Caco-2 (cell line): ENCODE data around the gene TMEM87A. TPM values are rescaled to one million over a fixed set of nuclear protein-coding genes. Genes with fewer than 3 reads are reported as not detected.
"Not testable (repeated sequence)": the region's sequence is repeated elsewhere in the genome, so short reads cannot be mapped to it uniquely, and the experiment has no call there.

Source experiments
- BruUV-seq: library from RNA; stranded (reverse); fragments of 400-500 nt; replicated peaks from 2 replicates; lab custom pipeline; 2021; lab: Mats Ljungman, UMichigan
- CTCF ChIA-PET: fragments of 300-600 bp; sonication (Branson Sonifier 250); formaldehyde crosslinking; loops from one replicate; lab custom pipeline; 2022; ENCODE audit warnings: antibody characterized with exemption; lab: Charles Lee
- POLR2A ChIA-PET: fragments of 300-600 bp; sonication (Branson Sonifier 250); formaldehyde crosslinking; loops from one replicate; lab custom pipeline; 2022; ENCODE audit warnings: antibody characterized with exemption; lab: Charles Lee
- DNase-seq, 2 experiments: peaks; one replicate each; pipeline versions ENCODE4 v3.0.0 to v3.0.0-alpha.2; 2020 to 2022
- H3K27me3 ChIP-seq: replicated peaks from 2 replicates; pipeline ENCODE4 v1.6.0; 2011; ENCODE audit warnings: low read length; ENCODE audit not compliant: control insufficient read depth, insufficient read depth
- H3K36me3 ChIP-seq: 2 replicates; pipeline ENCODE4 v1.5.1; 2011; ENCODE audit warnings: low read length; ENCODE audit not compliant: control insufficient read depth, insufficient read depth
- H3K4me1 ChIP-seq: fragments of 250-450 bp; sonication (Bioruptor Pico); 2 replicates; pipeline ENCODE4 v1.5.1; 2020; ENCODE audit warnings: mild to moderate bottlenecking
- H3K4me3 ChIP-seq: 2 replicates; pipeline ENCODE4 v1.5.1; 2011; ENCODE audit warnings: low read depth, mild to moderate bottlenecking, control low read depth, low read length
- H3K9me3 ChIP-seq: fragments of 250-450 bp; sonication (Bioruptor Pico); 2 replicates; pipeline ENCODE4 v1.5.1; 2020; ENCODE audit warnings: mild to moderate bottlenecking, moderate library complexity
- H3K27ac Mint-ChIP-seq: one replicate; pipeline ENCODE4 v1.8.0; 2022; ENCODE audit warnings: mixed read lengths; ENCODE audit not compliant: unreplicated experiment
- H3K27me3 Mint-ChIP-seq: one replicate; pipeline ENCODE4 v1.8.0; 2022; ENCODE audit warnings: mixed read lengths; ENCODE audit not compliant: insufficient read depth, unreplicated experiment
- H3K36me3 Mint-ChIP-seq: one replicate; pipeline ENCODE4 v1.8.0; 2022; ENCODE audit warnings: mild to moderate bottlenecking, mixed read lengths; ENCODE audit not compliant: insufficient read depth, unreplicated experiment
- H3K4me1 Mint-ChIP-seq: one replicate; pipeline ENCODE4 v1.8.0; 2022; ENCODE audit warnings: low read depth, mixed read lengths; ENCODE audit not compliant: unreplicated experiment
- H3K4me3 Mint-ChIP-seq: one replicate; pipeline ENCODE4 v1.8.0; 2022; ENCODE audit warnings: mild to moderate bottlenecking, moderate library complexity, mixed read lengths; ENCODE audit not compliant: unreplicated experiment
- H3K9me3 Mint-ChIP-seq: one replicate; pipeline ENCODE4 v1.8.0; 2022; ENCODE audit warnings: mixed read lengths; ENCODE audit not compliant: unreplicated experiment
- intact Hi-C: fragments of 100-400 bp; cut with micrococcal nuclease; formaldehyde crosslinking; loops from one replicate; pipeline ENCODE4 v1.10.0; 2022; ENCODE audit not compliant: unreplicated experiment
- total RNA-seq: library from RNA; stranded (reverse); gene quantifications from 2 replicates; pipeline ENCODE4 v1.2.3, GENCODE V29; 2022
- TF ChIP-seq, protein P1 (sequence below), 2 experiments: fragments of 200-600 bp in 1 of 2; IDR thresholded peaks; 1 replicate in 1 of 2; 2 replicates in 1 of 2; pipeline versions ENCODE4 v1.5.1 to v1.8.0; 2011 to 2022; ENCODE audit warnings: antibody characterized with exemption in 1 of 2, control low read depth in 1 of 2, inconsistent platforms in 1 of 2, low read depth in 1 of 2, low read length in 1 of 2, mild to moderate bottlenecking in 1 of 2, moderate library complexity in 1 of 2; ENCODE audit not compliant: insufficient read depth in 1 of 2, severe bottlenecking in 1 of 2, unreplicated experiment in 1 of 2

Gene TMEM87A
- total RNA-seq, 1 experiment from 2014 or later = 38.4 TPM

DNA sequence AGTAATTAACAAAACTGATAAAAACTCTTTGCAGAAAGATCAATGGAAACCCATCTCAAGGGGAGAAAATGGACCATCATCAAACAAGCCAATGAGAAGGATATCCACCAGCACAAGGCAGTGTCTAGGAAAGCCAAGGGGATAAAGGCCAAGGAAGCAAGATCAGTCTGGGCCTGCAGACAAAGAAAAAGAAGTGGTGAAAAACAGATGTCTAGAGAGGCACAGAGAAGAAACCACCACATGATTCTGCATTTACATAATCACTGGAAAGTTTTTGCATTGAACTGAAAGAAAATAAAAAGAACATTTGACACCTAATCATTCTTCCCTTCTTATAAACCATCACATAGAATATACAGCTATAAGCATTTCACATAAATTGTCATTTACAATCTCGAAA, 42.1 kb downstream of the TMEM87A start:
- Mint-ChIP-seq H3K36me3 (peaks cover 30% of the 10 kb centered on the region), H3K27me3 (no peaks in the 10 kb centered on the region), H3K4me1 (no peaks in the 10 kb centered on the region), H3K9me3 (no peaks in the 10 kb centered on the region), H3K27ac (no peak overlapping the region), H3K4me3 (no peak overlapping the region)
- BruUV-seq = no TSS peak
- intact Hi-C loops = no loop called here
- ChIA-PET POLR2A (no interaction called here), CTCF (no interaction called here)
- Histone ChIP-seq H3K27me3 (no peaks in the 10 kb centered on the region), H3K36me3 (peaks cover 1% of the 10 kb centered on the region; the same call in 1 of the 2 replicates), H3K9me3 (no peaks in the 10 kb centered on the region), H3K4me3 (no peak overlapping the region), H3K4me1 (no peaks in the 10 kb centered on the region)
- TF ChIP-seq, protein P1, sequence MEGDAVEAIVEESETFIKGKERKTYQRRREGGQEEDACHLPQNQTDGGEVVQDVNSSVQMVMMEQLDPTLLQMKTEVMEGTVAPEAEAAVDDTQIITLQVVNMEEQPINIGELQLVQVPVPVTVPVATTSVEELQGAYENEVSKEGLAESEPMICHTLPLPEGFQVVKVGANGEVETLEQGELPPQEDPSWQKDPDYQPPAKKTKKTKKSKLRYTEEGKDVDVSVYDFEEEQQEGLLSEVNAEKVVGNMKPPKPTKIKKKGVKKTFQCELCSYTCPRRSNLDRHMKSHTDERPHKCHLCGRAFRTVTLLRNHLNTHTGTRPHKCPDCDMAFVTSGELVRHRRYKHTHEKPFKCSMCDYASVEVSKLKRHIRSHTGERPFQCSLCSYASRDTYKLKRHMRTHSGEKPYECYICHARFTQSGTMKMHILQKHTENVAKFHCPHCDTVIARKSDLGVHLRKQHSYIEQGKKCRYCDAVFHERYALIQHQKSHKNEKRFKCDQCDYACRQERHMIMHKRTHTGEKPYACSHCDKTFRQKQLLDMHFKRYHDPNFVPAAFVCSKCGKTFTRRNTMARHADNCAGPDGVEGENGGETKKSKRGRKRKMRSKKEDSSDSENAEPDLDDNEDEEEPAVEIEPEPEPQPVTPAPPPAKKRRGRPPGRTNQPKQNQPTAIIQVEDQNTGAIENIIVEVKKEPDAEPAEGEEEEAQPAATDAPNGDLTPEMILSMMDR (IDR thresholded peaks at IDR 0.05; ENCODE audit: insufficient read depth in 1 of 2, low read depth in 1 of 2, low read length in 1 of 2, severe bottlenecking in 1 of 2, unreplicated experiment in 1 of 2) = no peak
- DNase-seq = no peak

DNA sequence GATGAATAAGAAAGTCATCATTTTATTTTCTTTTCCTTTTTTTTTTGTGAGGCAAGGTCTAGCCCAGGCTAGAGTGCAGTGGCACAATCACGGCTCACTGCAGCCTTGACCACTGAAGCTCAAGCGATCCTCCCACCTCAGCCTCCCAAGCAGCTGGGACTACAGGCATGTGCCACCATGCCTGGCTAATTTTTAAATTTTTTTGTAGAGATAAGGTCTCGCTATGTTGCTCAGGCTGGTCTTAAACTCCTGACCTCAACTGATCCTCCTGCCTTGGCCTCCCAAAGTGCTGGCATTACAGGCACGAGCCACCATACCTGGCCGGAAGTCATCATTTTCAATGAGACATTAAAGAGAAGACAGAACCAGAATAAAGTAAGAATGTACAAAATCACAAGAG, 44.3 kb downstream of the TMEM87A start:
- peaks cover 37% of the 10 kb centered on the region for H3K36me3 Mint-ChIP-seq
- H3K4me3 ChIP-seq, H3K4me1 Mint-ChIP-seq, H3K36me3 ChIP-seq, H3K4me3 Mint-ChIP-seq, H3K9me3 Mint-ChIP-seq, H3K9me3 ChIP-seq, DNase-seq, H3K27me3 ChIP-seq, BruUV-seq, H3K4me1 ChIP-seq, H3K27ac Mint-ChIP-seq, POLR2A ChIA-PET, H3K27me3 Mint-ChIP-seq: not testable (repeated sequence)
- CTCF ChIA-PET = interaction anchor here (1.2 kb wide), 1 partner anchor 156 kb away, joined by 5 read pairs; no protein-coding TSS in a partner anchor
- intact Hi-C loops = loop anchor here (10.0 kb wide), 2 partner anchors 156 to 246 kb away; no protein-coding TSS in a partner anchor

DNA sequence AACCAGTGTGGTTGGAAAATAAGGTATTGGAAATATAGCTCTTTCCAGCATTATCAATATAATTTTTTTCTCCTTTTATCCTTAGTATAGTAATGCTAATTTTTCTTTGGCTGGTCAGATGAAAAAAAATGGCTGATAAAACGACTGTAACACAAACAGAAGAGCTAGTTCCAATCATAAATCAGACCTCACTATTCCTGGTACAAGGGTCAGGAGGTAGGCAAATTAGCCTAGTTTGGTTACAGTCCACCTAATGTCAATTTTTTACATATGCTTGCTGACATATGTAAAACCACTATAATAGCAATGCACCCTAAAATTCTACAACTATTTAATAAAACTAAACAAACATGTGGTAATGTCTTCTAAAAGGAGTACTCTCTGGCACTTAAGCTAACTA, 45.2 kb downstream of the TMEM87A start:
- H3K36me3 Mint-ChIP-seq = peaks cover 41% of the 10 kb centered on the region
- POLR2A ChIA-PET = no interaction called here

More for the DNA sequence above, 45.2 kb downstream of the TMEM87A start:
- Mint-ChIP-seq H3K4me1 (no peaks in the 10 kb centered on the region), H3K4me3 (no peak overlapping the region), H3K9me3 (no peaks in the 10 kb centered on the region), H3K27me3 (no peaks in the 10 kb centered on the region), H3K27ac (no peak overlapping the region)
- H3K36me3 ChIP-seq = no peaks in the 10 kb centered on the region; the same call in 1 of the 2 replicates
- H3K9me3 ChIP-seq = no peaks in the 10 kb centered on the region
- H3K4me3 ChIP-seq = no peak overlapping the region
- CTCF ChIA-PET = interaction anchor here (1.2 kb wide), 1 partner anchor 157 kb away, joined by 5 read pairs; no protein-coding TSS in a partner anchor
- H3K4me1 ChIP-seq = no peaks in the 10 kb centered on the region
- BruUV-seq = no TSS peak
- intact Hi-C loops = loop anchor here (10.0 kb wide), 2 partner anchors 157 to 247 kb away; no protein-coding TSS in a partner anchor
- DNase-seq = no peak
- no peaks in the 10 kb centered on the region for H3K27me3 ChIP-seq
- TF ChIP-seq, protein P1 (IDR thresholded peaks at IDR 0.05; ENCODE audit: insufficient read depth in 1 of 2, low read depth in 1 of 2, low read length in 1 of 2, severe bottlenecking in 1 of 2, unreplicated experiment in 1 of 2) = no peak
